GM19324 (cell line): ENCODE data around the gene PLXNA4.
"Not testable (repeated sequence)": the region's sequence is repeated elsewhere in the genome, so short reads cannot be mapped to it uniquely, and the experiment has no call there.

Experiments used
- ATAC-seq: cut with Tn5 transposase; IDR thresholded peaks from one replicate; pipeline ENCODE4 v1.9.1; 2021; ENCODE audit warnings: mild to moderate bottlenecking, moderate library complexity; ENCODE audit not compliant: unreplicated experiment, low FRiP score

Gene PLXNA4

DNA sequence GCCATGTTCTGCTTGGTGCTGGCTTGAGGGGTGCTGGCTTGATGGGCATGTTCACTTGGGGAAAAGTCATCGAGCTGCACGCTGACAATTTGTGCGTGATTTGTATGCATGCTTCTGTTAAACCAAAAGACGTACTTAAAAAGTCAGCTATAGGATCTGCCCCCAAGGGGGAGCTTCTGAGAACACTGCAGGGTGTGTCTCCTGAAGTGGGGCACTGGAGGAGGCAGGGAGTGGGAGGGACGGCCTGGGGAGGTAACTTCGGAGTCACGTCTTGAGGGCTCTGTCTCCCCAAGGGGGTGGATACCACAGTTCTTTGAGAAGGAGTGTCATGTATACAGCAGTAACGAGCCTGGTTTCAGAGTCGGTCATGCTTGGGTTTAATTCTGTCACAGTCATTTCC, 406.5 kb downstream of the PLXNA4 start:
- ATAC-seq, result no peak

DNA sequence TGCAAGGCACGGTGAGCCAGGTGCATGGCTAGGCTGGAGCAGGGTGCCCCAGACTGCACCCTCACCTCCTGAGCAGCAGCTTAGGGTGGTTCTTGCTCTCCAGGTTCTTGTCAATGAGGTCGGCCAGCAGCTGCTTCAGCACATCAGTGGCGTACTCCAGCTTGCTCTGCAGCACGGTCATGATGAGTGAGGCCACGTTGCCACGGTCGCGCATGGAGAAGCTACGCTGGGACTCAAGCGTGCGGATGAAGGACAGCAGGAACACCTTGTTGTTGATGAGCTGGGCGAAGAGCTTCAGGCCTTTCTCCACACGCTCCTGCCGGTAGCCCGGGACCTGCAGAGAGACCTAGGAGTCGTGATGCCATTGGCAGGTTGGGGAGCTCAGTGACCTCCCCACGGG, 408.0 kb downstream of the PLXNA4 start:
- ATAC-seq, result no peak

DNA sequence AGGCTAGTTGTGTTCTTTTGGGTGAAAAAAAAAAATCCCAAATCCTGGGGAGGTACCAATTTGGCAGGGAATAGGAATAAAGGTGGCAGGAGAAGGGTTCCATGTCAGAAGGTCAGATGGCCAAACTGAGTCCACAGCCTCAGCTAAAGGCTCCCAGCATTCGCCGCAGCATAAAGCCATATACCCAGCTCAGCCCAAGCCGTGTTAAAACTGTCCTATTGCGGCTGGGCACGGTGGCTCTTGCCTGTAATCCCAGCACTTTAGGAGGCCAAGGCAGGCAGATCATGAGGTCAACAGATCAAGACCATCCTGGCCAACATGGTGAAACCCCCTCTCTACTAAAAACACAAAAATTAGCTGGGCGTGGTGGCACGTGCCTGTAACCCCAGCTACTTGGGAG, 410.6 kb downstream of the PLXNA4 start:
- not testable (repeated sequence) for ATAC-seq

DNA sequence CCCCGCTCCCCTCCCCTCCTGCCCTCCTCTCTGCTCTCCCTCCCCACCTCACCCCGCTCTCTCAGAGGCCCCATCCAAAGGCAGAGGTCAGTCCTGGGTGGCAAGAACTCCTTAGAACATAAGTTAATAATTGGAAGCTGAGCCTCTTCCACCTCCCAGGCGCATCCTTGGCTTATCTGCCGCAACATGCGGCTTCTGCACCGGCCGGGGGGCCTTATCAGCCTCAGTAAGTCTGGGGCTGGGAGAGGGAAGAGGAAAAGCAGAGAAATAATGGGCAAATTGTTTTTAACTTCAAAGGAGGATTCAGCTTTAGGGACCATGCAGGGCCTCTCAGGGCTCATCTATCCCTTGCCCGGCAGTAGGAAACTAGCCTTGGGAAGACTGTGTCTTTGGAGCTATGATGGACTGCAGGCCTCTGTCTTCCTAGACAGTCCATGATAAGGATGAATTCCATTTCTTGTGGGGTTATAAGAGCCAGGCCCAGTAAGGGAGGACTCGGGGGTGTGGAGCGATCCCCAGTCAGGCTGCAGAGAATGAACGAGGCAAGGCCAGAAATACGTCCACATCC, 411.6 kb downstream of the PLXNA4 start:
- ATAC-seq, result no peak

DNA sequence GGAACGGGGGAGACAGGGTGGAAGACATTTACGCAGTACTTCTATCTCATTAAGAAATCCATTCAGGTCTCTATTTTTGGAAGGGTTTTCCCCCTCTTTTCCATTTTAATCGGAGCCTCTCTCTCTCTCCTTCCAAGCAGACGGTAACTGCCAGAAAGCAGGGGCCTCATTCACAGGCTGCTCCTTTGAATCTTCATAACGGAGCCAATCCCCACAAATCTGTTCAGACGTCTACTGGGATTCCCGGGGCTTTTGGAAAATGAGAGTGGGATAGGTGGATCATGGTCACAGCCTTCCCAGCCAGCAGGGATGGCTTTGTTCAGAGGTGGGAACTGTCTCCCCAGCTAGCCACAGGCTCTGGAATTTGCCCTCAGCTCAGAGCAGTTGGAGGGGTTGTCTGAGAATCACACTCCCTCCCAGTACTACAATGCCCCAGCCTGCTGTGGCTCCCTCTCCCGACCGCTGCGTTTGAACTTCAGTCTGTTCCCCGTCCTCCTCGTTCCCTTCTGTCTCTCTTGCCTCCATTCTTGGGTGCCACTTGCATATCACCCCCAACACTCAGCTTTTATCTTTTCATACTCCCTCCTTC, 413.6 kb downstream of the PLXNA4 start:
- no peak for ATAC-seq

DNA sequence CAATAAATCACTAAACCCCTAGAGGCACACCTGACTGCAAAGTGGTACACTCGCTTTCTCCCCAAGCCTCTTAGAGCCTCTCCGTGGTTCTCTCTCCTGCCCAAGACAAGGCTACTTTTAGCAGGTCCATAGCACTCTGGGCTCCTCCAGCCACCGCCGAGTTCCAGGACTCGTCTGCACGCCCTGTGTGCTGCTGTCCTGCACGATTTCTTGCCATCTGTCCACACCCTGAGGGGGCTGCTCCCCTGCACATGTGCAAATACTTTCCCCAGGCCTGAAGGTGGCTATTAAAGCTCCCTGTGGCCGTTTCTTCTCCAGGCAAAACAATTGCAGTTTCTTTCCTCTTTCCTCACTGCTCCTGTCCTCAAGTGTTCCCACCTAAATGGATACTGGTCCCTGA, 414.3 kb downstream of the PLXNA4 start:
- ATAC-seq, result no peak

DNA sequence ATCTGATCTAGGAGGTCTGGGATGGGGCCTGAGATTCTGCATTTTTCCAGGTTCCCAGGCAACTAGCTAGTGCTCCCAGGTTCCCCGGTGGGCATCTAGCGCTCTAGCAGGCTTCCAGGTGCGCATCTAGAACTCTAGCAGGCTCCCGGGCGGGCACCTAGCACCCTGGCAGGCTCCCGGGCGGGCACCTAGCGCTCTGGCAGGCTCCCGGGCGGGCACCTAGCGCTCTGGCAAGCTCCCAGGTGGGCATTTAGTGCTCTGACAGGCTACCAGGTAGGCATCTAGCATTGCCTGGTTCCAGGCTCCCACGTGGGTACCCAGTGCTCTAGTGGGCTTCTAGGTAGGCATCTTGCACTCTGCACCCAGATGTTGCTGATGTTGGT, 414.7 kb downstream of the PLXNA4 start:
- no peak for ATAC-seq

DNA sequence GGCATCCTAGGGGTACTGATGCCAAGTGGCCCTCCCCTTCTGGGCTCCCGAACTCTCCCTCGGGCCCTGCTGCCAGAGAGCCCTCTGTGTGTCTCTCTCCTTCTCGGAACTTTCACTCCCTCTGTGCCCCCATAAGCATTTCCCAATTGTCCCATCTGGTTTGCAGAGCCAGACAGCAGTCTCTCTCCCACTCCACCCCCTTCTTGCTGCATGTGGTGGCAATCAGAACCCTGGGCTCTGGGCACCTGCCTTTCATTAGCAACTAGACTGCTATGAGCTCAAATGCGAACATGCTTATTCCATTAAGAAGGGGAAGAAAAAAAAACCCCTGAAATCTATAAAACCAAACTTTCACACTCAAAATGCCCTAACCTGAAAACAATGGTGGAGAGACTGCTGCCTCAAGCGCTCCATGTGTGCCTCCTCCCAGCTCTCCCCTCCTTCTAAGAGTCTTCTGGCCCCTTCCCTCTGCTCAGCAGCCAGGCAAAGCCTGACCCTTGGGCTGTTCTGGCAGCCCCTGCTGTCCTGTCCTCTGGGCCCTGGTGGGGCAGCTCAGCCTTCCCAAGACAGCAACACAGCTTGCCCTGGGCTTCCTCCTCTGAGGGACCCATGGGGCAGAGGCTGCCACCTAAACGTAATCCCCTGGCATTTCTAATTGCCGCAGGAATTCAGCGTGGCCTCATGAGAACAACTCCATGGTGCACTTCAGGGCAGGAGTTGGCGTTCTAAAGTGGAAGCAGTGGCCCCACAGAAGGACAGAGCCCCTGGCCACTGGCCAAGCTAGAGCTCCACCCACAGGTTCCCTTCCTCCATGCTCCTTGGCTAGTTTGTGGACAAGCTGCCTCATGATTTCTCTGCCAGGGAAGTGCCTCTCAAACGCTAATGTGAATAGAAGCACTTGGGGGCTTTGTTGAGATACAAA, 415.4 kb downstream of the PLXNA4 start:
- no peak for ATAC-seq

DNA sequence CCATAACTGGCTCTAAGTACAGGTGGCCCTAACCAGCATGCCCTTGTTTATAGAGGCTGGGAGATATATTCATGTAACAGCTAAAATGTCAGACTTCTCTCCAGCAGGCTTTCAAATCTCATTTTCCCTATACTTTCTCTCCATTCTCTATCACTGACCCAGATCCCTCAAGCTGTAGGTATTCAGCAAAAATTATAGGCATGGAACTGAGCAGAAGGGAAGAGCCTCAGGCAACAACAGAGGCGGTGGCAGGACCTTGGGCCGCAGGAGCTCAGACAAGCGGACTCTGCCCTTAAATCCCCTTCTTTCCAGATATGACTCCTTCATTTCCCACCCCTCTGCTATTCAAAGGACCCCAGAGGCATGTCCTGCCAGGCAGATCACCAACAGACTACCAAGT, 417.4 kb downstream of the PLXNA4 start:
- no peak for ATAC-seq

DNA sequence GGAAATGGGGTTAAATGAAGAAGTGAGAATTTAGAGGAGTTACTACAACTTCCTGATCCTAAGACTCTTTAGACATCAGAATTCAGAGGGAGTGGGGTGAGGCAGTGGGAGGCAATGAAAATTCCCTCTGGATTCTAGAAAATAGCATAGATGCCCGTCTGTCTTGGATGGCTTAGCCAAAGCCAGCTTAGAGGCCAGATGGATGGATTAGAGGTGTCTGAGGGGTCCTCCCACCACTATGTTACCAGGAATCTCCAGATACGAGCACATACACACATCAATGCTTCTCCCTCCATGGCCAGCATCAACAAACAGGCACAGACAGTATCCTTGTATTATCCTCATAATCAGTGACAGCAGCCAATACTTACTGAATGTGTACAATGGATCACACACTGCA, 418.1 kb downstream of the PLXNA4 start:
- ATAC-seq, result no peak

DNA sequence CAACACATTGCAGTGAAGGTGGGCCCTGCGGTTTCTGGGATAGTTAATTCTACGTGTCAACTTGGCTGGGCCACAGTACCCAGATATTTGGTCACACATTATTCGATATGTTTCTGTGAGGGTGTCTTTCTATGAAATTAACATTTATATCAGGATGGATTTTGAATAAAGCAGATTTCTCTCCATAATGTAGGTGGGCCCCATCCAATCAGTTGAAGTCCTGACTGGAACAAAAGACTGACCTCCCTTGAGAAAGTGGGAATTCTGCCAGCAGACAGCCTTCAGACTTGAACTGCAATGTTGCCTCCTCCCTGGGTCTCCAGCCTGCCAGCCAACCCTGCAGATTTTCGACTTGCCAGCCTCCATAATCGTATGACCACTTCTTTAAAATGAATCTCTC, 420.6 kb downstream of the PLXNA4 start:
- ATAC-seq, result no peak

DNA sequence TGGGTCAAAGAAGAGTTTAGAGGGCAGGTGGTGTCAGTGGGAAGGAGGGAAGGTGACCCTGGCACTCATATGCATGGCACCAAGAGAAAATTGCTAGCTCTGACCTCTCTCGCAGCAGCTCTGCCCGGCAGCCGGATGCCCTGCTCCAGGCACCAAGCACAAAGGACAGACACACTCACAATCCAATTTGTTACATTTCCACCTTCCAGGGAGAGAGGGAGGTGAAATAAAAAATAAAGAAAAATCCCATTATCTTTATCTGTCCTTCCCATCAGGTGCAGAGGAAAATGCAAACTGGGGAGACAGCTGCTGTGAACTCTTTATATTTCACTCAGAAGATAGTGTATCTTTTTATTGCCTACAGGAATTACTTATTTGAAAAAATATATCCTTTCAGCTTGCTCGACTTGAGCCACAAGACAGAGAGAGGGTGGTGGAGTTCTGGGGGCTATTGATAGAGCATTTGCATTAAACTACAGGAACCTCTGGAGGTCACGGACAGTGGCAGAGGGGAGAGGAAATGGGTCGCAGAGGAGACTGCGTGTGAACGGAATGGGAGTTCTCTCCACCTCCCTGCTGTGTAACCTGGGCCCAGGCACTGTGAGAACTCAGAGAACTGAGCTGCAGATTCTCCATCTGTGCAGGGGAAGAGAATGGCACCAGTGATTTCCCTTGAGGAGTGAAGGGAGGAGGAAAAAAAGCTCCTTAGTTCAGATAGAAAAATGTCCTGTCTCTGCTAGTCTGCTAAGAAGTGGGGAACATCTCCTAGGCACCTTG, 421.4 kb downstream of the PLXNA4 start:
- no peak for ATAC-seq

DNA sequence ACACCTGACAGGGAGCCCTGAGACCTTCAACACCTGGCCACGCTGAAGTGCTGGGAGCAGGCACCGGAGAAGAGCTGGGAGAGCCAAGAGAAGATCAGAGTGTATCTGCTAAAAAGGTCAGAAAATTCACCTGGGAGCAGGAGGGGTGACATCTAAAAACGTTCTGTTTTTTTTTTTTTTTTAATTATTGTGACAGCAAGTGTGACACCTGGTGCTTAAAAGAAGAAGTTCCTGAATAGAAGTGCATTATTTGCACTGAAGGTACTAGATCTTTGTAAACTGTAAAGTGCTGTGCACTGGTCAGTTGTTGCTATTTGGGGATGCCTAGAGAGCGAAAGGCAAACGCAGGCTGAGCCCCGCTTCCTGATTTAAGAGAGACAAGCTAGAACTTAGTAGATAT, 422.0 kb downstream of the PLXNA4 start:
- ATAC-seq, result no peak

DNA sequence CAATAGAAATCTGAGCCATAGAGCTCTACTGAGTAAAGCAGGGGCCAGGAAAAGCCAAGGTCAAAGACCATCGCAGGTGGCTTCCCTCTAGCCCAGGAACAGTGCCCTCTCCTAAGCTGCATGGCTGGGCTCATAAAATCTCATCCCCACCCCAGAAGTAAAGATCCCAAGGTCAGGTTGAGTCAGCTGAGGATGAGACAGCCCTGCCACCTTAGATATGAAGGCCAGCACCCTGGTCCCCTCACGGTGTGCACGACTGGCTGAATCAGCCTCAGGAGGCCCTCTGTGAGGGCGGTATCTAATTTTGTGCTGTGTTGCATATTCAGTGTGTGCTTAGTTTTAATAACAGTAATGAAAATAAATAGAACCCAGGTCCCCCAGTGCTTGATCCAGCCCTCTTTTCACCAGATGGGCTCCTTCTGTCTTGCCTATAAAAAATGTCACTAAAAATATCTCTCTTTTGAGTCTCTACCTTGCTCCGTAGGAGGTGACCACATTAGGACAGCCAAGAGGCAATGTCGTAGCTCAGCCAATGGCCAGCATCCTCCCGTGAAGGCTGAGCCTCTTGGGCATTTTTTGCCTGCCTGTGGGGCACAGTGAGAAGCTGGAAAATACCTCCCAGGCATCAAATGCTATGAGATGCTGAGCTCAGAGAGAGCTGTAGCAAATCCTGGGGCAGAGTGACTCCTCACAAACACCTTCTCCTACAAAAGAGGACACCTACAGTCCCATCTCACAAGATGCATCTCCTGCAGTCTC, 424.0 kb downstream of the PLXNA4 start:
- ATAC-seq, result no peak

DNA sequence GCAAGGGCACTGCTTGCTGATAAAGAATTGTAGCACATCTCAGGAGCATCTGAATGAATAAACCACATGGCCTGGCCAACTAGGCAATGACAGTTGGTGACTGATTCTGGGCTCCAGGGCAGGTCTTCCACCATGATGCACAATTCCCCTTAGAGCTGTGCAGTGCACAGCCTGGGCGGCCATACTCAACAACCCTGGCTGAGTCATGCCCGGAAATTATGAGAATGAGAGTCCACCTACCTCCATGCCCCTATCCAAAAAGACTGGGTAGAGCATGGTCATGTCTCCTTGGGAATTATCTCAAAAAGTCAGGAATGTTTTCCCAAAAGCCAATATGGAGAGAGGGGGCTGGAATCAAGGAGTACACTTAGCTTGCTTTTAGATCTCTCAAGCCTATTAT, 425.6 kb downstream of the PLXNA4 start:
- no peak for ATAC-seq

DNA sequence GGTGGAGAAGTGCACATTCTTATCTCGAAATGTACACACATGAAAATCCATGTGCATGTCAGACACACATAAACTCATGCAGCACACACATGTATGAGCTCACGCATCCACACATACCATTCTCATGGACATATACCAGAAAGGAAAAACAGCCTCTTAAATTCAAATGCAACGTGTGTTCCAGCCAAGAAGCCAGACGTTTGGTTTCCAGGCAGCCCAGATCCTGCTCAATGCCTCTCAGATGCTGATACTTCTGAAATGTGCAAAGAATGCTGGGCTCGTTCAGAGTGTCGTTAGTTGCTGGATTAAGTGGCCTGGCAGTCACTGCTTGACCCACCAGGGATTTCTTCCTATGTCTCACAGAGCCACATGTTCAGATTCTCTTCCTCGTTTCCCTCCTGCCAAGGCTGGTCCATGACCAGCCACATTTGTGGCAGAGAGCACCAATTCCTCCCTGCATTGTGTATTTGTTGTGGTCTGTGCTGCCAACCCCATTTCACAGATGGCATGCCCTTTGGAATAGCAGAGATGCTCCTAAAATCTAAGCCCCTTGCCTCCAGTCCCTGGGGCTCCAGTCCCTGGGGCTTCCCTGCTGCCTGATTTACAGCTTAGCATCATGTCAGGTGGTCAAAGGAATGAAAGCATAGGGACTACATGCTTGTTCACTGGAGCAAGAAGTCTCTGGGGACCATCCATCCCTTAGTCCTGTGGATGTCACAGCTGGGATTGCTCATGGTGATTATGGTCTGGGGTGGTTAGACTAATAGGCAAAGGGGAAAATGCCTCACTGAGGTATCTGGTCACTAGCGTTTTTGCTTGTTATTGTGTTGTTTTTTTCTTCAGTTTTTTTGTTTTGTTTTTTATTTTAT, 426.6 kb downstream of the PLXNA4 start:
- no peak for ATAC-seq

DNA sequence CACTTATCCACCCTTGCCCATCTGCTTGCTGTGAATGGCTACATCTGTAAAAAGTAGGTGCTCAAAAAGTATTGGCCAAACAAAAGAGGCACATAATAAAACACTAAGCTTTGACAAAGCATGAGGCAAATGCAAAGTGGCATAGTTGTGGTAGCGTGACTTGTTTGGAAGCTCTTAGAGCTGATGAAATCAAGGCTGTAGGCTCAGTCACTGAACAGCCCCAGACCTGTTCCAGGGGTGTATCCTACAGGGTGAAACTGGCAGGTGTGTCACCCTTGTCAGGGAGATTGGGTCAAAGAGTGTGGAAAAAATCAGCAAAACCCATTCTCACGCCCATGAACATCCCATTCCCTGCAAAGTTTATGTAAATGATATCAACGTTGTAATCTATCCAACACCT, 427.4 kb downstream of the PLXNA4 start:
- no peak for ATAC-seq

DNA sequence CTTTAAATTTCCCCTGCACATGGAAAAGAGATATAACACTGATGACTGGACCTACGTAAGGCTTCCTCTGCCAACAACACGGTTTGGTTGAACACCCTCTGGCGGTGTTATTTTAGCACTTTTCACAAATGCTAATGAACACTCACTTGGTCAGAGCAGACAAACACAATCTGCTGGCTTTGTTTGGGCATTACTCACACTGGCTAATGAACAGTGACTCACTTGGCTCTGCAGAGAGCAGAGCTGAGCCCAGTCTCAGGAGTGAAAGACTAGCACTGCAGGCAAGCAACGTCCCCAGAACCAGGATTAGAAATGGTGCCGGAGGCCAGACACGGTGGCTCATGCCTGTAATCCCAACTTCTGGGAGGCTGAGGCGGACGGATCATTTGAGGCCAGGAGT, 430.8 kb downstream of the PLXNA4 start:
- ATAC-seq, result no peak

DNA sequence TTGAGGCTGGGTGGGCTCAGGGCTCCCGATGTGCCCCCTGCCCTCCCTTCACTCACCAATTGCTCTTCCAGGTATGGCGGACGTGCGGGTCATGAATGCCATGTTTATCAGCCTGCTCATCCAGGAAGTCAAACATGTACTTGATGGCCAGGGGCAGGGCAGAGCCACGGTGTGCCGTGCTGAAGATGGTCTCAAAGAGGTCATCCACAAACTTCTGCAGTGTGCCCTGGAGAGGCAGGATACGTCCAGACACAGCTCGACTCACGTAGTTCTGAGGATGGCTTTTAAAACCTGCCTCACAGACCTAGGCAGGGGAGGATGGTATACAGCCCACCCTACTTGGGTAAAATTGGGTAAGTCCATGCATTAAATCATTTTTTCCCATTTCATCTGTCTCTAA, 431.2 kb downstream of the PLXNA4 start:
- ATAC-seq, result no peak
